Endodermal cell (in vitro differentiated cells): ENCODE results near the gene PLEKHA1. TPM values are rescaled to one million over a fixed set of nuclear protein-coding genes. Genes with fewer than 3 reads are reported as not detected.

Source experiments
- DNase-seq: peaks from one replicate; pipeline ENCODE4 v3.0.0-alpha.2; 2017
- H3K27ac ChIP-seq: 2 replicates; pipeline ENCODE4 v1.5.1; 2013; ENCODE audit warnings: mild to moderate bottlenecking, low read depth, low read length, moderate library complexity
- H3K27me3 ChIP-seq: 2 replicates; pipeline ENCODE4 v1.6.1; 2013; ENCODE audit warnings: mild to moderate bottlenecking, low read length, moderate library complexity; ENCODE audit not compliant: insufficient read depth, control insufficient read depth, poor library complexity, severe bottlenecking
- H3K36me3 ChIP-seq: 2 replicates; pipeline ENCODE4 v1.7.0; 2013; ENCODE audit warnings: mild to moderate bottlenecking, low read length, moderate library complexity; ENCODE audit not compliant: control insufficient read depth, insufficient read depth
- H3K4me1 ChIP-seq: one replicate; pipeline ENCODE4 v1.7.0; 2013; ENCODE audit warnings: low read length; ENCODE audit not compliant: control insufficient read depth, insufficient read depth
- H3K4me3 ChIP-seq: 2 replicates; pipeline ENCODE4 v1.5.1; 2013; ENCODE audit warnings: mild to moderate bottlenecking, low read length, moderate library complexity
- H3K9ac ChIP-seq: 2 replicates; pipeline ENCODE4 v1.6.1; 2013; ENCODE audit warnings: mild to moderate bottlenecking, low read length, moderate library complexity; ENCODE audit not compliant: poor library complexity, severe bottlenecking; ENCODE audit errors: extremely low read depth
- H3K9me3 ChIP-seq: 2 replicates; pipeline ENCODE4 v1.6.1; 2013; ENCODE audit warnings: mild to moderate bottlenecking, low read length, moderate library complexity; ENCODE audit not compliant: control insufficient read depth
- H3K27ac Mint-ChIP-seq: 2 replicates; pipeline ENCODE4 v1.8.0; 2020; ENCODE audit warnings: mixed read lengths
- H3K27me3 Mint-ChIP-seq: 2 replicates; pipeline ENCODE4 v1.8.0; 2021; ENCODE audit warnings: mild to moderate bottlenecking, mixed read lengths; ENCODE audit not compliant: insufficient read depth
- H3K36me3 Mint-ChIP-seq: 2 replicates; pipeline ENCODE4 v1.8.0; 2020; ENCODE audit warnings: low read depth, mixed read lengths
- H3K4me1 Mint-ChIP-seq: 2 replicates; pipeline ENCODE4 v1.8.0; 2020; ENCODE audit warnings: mixed read lengths
- H3K4me3 Mint-ChIP-seq: 2 replicates; pipeline ENCODE4 v1.8.0; 2020; ENCODE audit warnings: mild to moderate bottlenecking, moderate library complexity, mixed read lengths
- H3K9me3 Mint-ChIP-seq: 2 replicates; pipeline ENCODE4 v1.8.0; 2020; ENCODE audit warnings: mild to moderate bottlenecking, mixed read lengths
- CTCF ChIP-seq: fragments of 200-600 bp; sonication (generic); conservative IDR thresholded peaks from 2 replicates; pipeline ENCODE4 v1.5.0; 2021; ENCODE audit warnings: antibody characterized with exemption, mild to moderate bottlenecking
- WGBS, 2 experiments: methylation state at CpG; one replicate each; pipeline versions ENCODE4 v1.1.5 to v1.1.7; 2013; ENCODE audit warnings: missing lambda C conversion rate in 2 of 2, mixed read lengths in 1 of 2; ENCODE audit not compliant: insufficient coverage in 1 of 2, insufficient read length in 1 of 2; 5-methylcytosine and 5-hydroxymethylcytosine counted together
- total RNA-seq, 2 donors: library from RNA; stranded (reverse); fragmentation: NEBNext Ultra II Directional in 1 of 2; extraction: Animal tissue kit (Norgen Biotek cat#: 25700) in 1 of 2; gene quantifications; 2 replicates in 1 of 2; 3 replicates in 1 of 2; pipeline ENCODE4 v1.2.1, GENCODE V29; 2021

PLEKHA1 gene
- total RNA-seq, 2 donors from 2014 or later = 29.6 to 49.0 TPM

- Histone ChIP-seq H3K27me3 (no peaks in the 10 kb centered on the region), H3K4me1 (no peaks in the 10 kb centered on the region), H3K4me3 (no peak overlapping the region), H3K9ac (no peak overlapping the region), H3K9me3 (no peaks in the 10 kb centered on the region), H3K27ac (peak overlapping the region; percentile 97), H3K36me3 (no peaks in the 10 kb centered on the region)
- Mint-ChIP-seq H3K36me3 (no peaks in the 10 kb centered on the region), H3K27ac (no peak overlapping the region), H3K27me3 (peaks cover under 1% of the 10 kb centered on the region), H3K4me1 (peaks cover 26% of the 10 kb centered on the region), H3K9me3 (no peaks in the 10 kb centered on the region), H3K4me3 (no peak overlapping the region)
- peak; percentile 64 for DNase-seq
- TF ChIP-seq CTCF = no peak
- 55 to 72% methylated on average over 6 to 16 of the region's 16 CpGs for WGBS, 2 experiments
Measured at GRCh38 chr10:122475591-122476332, 101.3 kb downstream of the PLEKHA1 start.

GRCh38 chr10:122476333-122476695, 101.8 kb downstream of the PLEKHA1 start:
- no peak overlapping the region for H3K4me3 ChIP-seq
- H3K4me3 Mint-ChIP-seq = no peak overlapping the region
- H3K27me3 ChIP-seq = no peaks in the 10 kb centered on the region
- H3K9ac ChIP-seq = no peak overlapping the region
- no peaks in the 10 kb centered on the region for H3K4me1 ChIP-seq
- H3K36me3 Mint-ChIP-seq = no peaks in the 10 kb centered on the region
- peak; percentile 63 for DNase-seq
- H3K9me3 Mint-ChIP-seq = peaks cover 4% of the 10 kb centered on the region
- WGBS, 2 experiments = 68 to 85% methylated on average over 5 to 6 of the region's 6 CpGs
- no peak for TF ChIP-seq CTCF
- H3K27ac Mint-ChIP-seq = no peak overlapping the region
- H3K27ac ChIP-seq = peak overlapping the region; percentile 97
- no peaks in the 10 kb centered on the region for H3K36me3 ChIP-seq
- no peaks in the 10 kb centered on the region for H3K9me3 ChIP-seq
- no peaks in the 10 kb centered on the region for H3K27me3 Mint-ChIP-seq
- H3K4me1 Mint-ChIP-seq = peaks cover 26% of the 10 kb centered on the region

GRCh38 chr10:122477436-122477835, 102.9 kb downstream of the PLEKHA1 start:
- no peak overlapping the region for H3K9ac ChIP-seq
- Mint-ChIP-seq H3K27me3 (no peaks in the 10 kb centered on the region), H3K36me3 (no peaks in the 10 kb centered on the region), H3K4me3 (no peak overlapping the region), H3K9me3 (peaks cover 13% of the 10 kb centered on the region), H3K4me1 (peaks cover 26% of the 10 kb centered on the region), H3K27ac (no peak overlapping the region)
- H3K27me3 ChIP-seq = no peaks in the 10 kb centered on the region
- H3K4me1 ChIP-seq = no peaks in the 10 kb centered on the region
- no peak overlapping the region for H3K27ac ChIP-seq
- TF ChIP-seq CTCF = no peak
- H3K4me3 ChIP-seq = no peak overlapping the region
- no peaks in the 10 kb centered on the region for H3K36me3 ChIP-seq
- no peaks in the 10 kb centered on the region for H3K9me3 ChIP-seq
- WGBS, 2 experiments = 79 to 84% methylated on average over 4 to 5 of the region's 5 CpGs
- DNase-seq = no peak
